ENCODE measurements around the gene CISD2. TPM values are rescaled to one million over a fixed set of nuclear protein-coding genes. Genes with fewer than 3 reads are reported as not detected.
A peak's percentile ranks its signal among the peaks of the same experiment; 100 is the strongest.
"Not testable (repeated sequence)": the region's sequence is repeated elsewhere in the genome, so short reads cannot be mapped to it uniquely, and the experiment has no call there.

Gene CISD2, protein sequence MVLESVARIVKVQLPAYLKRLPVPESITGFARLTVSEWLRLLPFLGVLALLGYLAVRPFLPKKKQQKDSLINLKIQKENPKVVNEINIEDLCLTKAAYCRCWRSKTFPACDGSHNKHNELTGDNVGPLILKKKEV
- total RNA-seq (2014; rRNA removed), result 40.7 and 50.3 TPM in 2 replicates
- polyA plus RNA-seq (2012), result 35.2 TPM

DNA sequence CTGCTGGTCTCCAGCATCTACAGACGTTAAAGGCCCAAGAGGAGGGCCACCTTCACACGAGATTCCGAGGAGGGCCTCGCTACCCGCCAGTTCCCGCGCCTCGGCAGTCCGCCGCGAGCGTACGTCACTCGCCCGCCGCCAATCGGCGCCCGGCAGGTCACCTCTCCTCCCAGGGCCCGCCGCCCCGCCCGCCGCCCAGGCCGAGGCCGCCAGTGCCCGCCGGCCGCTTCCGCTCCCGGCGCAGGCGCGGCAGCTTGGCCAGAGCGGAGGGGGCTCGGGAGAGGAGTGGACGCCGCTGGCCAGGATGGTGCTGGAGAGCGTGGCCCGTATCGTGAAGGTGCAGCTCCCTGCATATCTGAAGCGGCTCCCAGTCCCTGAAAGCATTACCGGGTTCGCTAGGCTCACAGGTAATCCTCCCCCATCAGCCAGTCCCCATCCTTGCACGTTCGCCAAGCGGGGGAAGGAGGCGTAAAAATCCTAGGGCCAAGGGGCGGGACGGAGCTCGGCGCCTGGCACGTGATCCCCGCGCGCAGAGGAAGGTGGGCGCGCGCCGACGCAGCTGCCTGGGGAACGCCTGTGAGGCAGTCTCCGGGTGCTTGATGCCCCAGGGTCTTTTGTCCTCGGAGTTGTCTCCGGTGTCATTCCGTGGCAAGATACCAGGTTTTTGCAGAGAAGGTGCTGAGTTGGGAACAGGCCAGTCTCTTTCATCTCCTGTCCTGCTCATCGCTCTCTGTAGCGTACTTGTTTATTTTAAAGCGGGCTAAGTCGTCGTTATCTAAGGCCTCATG is at the start of gene CISD2:
TSS of gene CISD2 (plus strand) at position 212 of the 788 bp plus-strand sequence. CDS start at position 305, 93 bp downstream.
- DNase-seq (ENCODE audit: low read depth), result peak; percentile 87

DNA sequence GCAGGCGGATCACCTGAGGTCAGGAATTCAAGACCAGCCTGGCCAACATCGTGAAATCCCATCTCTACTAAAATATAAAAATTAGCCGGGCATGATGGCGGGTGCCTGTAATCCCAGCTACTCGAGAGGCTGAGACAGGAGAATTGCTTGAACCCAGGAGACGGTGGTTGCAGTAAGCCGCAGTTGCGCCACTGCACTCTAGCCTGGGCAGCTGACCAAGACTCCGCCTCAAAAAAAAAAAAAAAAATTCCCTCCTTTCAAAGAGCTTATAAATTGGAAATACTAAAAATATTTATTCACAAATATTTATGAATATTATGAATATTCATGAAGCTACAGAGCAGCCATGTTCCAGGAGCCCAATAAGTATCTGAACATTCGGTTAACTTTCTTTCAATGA is 49.7 kb upstream of the CISD2 start:
- not testable (repeated sequence) for DNase-seq (ENCODE audit: low read depth)

DNA sequence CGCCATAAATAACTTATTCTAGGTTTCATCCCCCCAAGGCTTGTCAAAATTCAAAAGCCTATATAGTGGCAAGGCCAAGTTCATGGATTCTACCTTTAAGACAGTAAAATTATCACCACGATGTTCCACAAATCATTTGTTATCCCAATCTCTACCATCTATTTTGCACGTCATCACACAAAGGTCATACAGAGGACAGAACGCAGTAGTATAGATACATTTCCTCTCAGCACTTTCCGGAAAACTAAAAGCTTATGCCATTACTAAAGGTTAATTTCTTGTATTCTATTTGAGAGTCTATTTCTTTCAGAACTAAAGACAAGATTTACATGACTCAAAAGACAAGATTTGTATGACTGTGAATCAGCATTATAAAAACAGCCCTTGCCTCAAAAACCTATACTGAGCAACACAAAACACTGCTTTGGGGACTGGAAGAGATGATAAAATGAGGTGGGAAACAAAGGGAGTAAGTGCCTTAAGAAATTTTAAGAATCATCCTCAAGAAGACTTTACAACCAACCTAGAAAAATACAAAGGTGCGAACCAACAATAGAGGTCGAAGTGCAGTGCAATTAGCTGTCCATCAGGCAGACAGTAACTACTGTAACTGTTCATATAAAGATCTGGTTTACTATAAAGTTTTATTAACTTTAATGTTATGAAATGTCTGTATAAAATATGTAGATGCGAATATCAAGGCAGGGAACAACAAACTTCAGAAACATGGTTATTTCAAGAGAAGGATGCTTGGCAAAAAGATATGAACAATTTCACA is 49.0 kb upstream of the CISD2 start:
- DNase-seq (ENCODE audit: low read depth), result no peak

DNA sequence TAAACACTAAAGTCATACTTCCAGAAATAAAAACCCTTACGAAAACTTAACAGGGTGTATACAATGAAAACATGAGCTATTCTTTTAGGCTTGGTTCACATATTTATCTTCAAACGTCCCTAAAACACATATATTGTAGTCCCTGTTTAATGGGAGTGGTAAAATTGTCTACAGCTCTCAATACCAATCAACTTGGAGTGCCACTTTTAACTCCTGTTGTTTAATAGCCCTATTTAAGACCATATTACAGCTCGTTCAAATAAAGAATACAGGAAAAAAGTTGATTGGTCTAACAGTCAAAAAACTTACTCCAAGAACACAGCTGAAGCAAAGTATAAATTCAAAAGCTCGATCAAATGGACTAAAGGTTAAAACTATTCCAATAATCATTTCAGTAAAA is 45.3 kb upstream of the CISD2 start:
- DNase-seq (ENCODE audit: low read depth), result no peak

DNA sequence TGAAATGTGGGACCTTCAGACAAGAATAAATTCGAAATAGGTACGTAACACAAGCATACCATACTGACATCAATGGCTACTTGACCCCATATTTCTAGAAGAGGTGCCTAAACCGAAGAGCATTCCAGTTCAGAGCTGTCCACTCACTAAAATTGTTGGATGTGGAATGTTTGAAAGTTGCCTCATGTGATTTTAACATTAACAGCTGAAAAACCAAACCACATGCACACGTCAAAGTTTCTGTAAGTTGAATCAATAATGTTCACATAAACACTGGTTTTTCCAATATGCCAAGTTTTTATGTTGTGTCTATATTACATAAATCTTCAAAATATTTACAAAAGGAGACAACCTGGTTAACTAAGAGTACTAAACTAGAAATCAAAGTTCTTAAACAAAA is 44.9 kb upstream of the CISD2 start:
- peak; percentile 42 for DNase-seq (ENCODE audit: low read depth)

DNA sequence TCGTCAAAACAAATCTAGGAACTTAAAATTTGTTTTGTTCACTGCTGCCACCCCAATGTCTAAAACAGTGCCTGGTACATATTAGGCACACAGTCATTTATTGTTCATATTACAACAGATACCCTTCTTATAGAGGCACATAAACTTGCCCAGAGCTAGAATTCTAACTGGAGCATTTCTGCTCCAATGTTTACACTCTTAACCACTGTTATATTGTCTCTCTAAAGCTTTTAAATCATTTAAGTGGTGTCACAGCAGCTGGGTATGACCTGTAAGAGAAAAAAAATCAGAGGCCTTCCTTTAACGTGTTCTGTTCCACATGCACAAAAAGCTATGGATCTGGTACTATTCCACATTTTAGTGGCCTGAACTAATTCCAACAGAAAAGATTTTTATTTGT is 44.4 kb upstream of the CISD2 start:
- DNase-seq (ENCODE audit: low read depth), result no peak

DNA sequence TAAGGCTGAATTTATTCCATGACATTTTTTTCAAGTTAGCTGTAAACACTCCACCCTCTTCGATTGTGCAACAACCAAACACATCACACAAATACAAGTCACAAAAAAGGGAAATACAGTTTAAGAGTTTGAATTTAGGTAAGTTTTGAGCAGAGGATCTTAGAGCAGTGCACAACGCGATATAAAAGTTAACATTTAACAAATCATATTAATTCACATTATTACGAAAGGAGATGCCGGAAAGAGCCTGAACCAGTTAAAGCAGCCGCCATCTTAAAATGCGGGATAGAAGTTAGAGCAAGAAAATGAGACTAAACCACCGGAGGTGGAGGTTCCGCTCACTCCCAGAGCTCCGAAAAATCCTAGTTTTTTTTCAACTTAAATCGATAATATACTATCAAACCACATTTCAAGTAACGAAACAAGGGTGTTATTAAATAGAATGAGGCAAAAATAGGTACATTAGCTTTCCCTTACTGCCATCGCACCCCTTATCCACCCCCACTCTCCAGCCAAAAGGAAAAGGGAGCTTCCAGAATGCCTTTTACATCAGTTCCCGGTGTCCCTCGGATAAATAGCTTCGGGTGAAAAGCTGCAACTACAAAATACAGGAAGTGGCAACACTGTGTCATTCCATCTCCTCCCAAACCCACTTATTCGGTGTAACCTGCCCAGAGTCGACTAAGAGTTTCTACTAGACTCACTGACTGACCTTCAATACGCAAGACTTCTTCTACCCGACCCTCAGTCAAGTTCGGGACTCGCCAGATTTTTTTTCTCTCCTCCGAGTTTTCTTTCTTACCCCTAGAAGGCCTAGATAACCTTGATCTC is 43.3 kb upstream of the CISD2 start:
- DNase-seq (ENCODE audit: low read depth), result peak; percentile 77

DNA sequence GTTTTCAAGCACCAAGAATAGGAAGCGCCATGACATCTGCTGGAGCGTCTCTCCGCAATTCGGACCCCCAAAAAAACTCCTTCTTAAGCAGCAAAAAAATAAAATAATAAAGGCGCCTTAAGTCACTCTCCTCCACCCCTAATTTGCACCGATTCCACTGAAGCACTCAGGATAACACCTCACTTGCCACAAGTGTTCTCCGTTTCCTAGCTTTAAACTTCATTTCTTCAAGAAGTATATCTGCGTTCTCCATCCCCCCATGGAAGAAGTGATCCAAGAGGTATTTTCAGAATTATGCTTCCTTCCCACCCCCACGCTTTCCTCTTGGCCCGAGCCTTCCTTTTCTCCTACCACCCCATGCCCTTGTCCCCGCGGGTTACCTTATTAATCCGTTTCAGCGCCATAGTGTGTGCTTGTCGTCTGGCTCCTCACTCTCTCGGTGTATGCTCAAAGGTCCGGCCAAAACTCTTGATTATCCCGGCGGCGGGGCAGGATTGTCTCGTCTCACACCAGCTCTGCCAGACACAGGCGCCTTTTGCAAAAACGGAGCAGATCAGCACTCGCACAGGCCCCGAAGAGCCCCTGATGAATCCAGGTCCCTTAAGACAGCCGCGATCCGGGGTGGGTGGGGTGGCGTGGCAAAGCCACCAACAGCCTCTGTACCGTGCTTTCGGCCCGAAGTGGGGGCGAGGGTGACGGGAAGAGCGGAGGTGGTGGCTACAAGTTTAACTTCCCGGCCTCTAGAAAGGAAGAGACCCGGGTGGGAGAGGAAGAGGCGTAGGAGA is 42.5 kb upstream of the CISD2 start:
- no peak for DNase-seq (ENCODE audit: low read depth)

DNA sequence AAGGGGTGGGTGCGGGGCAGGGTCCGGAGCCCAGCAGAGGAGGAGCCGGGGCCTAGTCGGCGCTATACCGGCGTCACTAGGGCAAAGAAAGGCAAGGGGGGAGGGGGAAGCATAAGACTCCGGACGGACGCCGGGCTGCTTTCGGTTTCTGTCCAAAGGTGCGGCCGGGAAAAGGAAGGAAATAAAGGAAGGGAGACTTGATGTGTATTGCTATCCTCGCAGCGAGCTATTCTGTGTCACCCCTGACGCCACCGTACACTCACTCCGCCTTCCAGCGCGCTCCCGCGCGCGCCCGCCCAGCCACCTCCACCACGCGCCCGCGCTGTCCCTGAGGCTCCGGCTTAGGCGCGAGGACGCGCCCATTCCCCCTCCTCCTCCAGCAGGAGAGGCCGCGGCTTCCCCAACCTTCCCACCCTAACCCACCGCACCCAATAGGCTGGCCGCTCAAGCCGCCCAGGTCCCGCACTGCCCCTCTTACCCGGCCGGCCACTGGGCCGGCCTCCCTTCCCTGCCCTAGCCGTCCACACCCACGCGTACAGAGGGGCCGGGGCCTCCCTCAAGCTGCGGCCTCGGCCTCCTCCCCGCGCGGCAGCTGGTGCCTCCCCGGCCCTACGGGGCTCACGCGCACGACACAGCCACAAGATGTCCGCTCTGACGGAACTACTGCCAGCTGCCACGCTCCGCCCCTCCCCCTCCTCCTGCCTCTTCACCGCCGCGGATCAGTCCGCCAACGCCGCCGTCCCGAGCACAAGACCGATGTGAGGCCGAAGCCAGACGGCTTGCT is 41.7 kb upstream of the CISD2 start, which contains the start of gene UBE2D3:
TSS of gene UBE2D3 (minus strand) at position 662 of the 784 bp plus-strand sequence. CDS start 1,043 bp downstream, outside the sequence.
- DNase-seq (ENCODE audit: low read depth), result peak; percentile 94

DNA sequence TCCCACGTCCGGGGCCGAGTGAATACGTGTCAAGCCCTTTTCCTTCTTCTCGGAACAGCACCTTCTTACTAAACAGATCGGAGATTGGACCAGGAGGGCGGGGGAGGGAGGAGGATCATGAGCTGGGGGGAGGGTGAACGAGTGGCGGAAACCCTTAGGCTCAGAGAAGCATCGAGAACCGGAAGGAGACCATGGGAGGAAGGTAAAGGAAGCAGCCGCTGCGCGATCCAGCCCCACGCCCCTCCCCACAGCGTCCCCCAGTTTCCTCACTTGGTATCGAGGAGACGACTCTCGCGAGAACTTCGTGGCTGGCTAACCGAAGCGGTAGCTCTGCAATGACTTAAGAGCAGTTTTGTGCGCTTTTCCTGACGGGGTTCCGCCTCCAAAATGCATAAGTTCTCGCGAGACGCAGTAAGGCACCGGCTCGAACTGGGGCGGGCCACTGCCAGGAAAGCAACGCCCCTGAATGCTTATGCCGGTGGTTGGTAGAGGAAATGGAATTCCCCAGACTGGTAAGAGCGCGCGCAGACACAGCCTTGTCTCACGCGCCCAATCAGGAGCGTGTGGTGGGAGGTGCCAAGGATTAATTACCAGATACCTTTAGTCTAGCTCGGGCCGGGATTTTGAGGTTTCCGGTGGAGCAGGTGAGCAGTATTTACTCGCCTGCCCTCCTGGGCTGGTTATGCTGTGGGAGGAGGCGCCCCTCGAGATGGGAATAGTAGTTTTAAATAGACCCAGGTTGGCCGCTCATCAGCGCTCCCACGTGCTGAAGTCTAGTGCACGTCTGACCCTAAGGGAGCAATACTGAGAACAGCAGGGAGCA is 40.9 kb upstream of the CISD2 start:
- DNase-seq (ENCODE audit: low read depth), result peak; percentile 100

DNA sequence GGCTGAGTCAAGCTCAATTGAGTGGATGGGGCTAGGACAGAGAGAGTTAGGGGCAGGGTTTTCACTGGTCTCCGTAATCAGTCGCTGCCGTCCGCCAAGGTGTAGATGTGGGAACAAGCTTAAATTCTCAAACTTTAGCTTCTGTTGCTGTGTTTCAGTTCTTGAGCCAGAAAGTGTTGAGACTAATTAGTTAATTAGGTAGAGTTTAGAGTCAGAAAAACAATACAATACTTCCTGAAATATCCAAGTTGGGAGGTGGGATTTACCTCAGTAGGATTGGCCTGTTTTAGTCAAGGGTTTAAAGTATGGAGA is 40.3 kb upstream of the CISD2 start:
- DNase-seq (ENCODE audit: low read depth), result no peak

DNA sequence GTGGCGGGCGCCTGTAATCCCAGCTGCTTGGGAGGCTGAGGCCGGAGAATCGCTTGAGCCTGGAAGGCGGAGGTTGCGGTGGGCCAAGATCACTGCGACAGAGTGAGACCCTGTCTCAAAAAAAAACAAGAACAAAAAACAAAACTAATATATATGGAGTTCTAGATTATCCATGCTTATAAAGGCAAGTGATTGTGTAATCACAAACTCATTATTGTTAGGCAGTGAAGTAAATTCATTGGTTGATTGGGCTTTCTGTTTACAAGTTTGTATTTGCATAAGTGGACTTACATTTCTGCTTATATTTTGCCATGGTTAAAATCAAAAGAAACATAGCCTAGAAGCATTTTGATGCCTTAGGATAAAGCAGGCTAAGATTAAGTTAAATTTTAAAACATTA is 39.0 kb upstream of the CISD2 start:
- DNase-seq (ENCODE audit: low read depth), result no peak

DNA sequence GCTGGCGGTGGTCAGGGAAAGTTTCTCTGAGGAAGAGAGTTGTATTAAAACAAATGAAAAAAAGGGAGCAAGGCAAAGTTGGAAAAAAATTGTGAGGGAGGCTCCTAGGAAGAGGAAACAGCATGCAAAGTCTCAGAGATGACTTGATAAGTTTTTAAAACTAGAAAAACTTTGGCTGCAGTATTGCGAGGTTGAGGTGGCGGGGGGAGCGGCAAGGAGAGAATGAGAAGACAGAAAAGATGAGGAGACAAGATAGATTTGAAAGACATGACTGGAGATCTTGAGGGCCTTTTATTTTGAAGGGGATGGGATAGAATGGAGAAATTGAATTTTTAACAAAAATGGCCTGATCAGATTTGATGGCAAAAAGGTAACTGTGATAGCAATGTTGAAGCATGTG is 36.7 kb upstream of the CISD2 start:
- DNase-seq (ENCODE audit: low read depth), result no peak

DNA sequence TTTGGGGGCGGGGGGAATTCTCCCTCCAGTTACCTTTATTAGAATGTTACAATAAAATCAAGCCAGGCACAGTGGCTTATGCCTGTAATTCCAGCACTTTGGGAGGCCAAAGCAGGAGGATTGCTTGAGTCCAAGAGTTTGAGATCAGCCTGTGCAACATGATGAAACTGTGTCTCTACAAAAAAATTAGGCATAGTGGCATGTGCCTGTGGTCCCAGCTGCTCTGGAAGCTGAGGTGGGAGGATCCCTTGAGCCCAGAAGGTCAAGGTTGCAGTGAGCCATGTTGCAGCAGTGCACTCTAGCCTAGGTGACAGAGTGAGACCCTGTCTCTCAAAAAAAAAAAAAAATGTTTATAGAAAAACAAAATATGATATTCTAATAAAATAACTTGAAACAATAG is 36.1 kb upstream of the CISD2 start:
- no peak for DNase-seq (ENCODE audit: low read depth)

DNA sequence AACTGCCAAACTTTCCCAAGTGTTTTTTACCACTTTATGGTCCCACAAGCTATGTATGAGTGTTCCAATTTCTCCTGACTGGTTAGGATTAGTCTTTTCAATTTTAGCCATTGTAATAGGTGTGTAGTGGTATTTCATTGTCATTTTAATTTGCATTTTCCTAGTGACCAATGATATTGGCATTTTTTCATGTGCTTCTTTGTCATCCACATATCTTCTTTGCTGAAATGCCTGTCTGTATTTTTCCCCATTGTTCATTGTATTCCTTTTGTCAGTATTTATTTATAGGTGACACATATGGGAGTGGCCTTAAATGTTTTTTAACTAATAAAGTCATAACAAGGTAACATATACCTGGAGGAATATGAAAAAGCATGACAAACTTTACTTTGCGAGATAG is 32.2 kb upstream of the CISD2 start:
- no peak for DNase-seq (ENCODE audit: low read depth)

DNA sequence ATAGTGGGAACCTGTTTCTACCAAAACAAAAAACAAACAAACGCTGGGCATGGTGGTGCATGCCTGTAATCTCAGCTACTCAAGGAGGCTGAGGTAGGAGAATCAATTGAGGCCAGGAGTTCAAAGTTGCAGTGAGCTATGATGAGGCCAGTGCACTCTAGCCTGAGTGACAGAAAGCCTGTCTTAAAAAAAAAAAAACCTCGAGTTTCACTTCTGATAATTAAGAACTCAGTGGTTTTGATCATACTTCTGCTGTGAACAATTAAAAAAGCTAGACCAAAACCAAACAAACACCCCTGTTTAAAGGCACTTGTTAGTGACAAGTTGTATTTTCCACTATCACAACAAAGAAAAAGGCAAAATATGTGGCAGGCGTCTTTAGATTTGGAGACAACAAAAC is 26.4 kb upstream of the CISD2 start:
- no peak for DNase-seq (ENCODE audit: low read depth)

DNA sequence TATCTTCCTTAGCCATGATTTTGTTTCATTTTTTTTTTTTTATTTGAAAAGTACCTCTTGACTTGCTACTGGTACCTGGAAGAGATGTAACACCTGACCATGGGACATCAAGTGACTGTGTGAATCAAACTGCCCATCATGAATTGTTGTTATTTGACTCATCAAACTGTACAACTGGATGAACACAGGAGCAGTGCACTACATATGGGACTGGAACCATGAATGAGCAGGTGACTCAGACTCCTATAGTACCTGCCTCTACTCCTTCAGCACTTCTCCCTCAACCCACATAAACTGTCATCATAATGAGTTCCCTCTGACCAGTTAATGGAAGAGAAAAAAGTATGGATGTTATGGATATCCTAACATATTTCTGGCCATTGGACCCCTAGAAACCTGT is 25.5 kb upstream of the CISD2 start:
- no peak for DNase-seq (ENCODE audit: low read depth)

DNA sequence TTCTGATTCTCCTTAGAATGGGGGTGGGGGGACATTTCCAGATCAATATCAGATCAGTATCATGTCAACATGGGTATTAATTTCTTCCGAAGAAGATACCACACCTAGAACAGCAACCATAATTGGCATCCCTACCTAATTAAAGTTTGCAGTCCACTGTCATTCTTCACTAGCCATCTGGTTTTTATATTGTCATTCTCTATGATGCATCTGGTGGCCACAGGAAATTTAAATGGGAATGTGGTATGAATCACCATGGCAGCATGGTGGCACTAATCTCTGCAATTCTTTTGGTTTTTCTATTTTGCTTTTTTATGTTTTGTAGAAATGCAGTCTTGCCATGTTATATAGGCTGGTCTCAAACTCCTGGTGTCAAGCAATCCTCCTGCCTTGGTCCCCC is 24.9 kb upstream of the CISD2 start:
- DNase-seq (ENCODE audit: low read depth), result no peak

DNA sequence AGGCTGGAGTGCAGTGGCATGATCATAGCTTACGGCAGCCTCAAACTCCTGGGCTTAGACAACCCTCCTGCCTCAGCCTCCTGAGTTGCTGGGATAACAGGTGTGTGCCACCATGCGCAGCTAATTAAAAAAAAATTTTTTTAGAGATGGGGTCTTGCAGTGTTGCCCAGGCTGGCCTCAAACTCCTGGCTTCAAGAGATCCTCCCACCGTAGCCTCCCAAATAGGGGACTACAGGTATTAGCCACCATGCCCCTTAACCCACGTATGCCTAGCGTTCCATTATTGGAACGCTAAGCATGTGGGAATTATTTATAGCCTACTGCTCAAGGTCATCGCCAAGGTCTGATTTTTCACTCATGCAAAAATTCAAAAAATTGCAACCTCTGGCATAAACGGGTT is 21.1 kb upstream of the CISD2 start:
- no peak for DNase-seq (ENCODE audit: low read depth)

Measured in LHCN-M2 (cell line).